ENCODE data around the gene SPRY2. TPM values are rescaled to one million over a fixed set of nuclear protein-coding genes. Genes with fewer than 3 reads are reported as not detected.

SPRY2 gene, protein sequence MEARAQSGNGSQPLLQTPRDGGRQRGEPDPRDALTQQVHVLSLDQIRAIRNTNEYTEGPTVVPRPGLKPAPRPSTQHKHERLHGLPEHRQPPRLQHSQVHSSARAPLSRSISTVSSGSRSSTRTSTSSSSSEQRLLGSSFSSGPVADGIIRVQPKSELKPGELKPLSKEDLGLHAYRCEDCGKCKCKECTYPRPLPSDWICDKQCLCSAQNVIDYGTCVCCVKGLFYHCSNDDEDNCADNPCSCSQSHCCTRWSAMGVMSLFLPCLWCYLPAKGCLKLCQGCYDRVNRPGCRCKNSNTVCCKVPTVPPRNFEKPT
- not detected in 2 replicates for total RNA-seq

DNA sequence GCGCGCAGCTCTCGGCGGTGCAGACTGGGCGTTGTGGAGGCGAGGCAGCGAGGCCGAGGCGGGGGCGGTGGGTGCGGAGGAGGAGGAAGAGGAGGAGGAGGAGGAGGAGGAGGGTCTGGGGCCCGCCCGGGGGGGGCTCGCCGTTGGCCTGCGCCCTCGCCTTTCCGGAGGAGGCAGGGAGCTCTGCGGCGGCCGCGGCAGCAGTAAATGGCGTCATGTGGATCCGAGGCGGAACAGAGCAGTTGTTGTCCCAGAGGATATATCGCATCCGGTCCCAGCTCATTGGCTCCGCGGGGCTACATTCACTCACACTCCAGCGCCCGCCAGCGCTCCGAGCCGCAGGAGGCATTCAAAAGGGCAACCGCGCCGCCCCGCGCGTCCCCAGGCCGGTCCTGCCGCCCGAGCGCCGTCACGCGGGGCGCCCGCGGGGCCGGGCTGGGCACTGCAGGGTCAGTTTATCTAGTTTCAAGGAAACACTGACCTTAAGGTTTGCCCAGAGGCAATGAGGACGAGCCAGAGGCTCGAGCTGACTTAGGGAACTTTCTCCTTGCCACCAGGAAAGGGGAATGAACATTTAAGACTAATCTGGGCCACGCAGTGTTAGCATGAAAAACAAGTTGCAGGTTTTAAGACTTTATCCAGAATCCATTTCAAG, at the start of gene SPRY2:
Gene SPRY2, minus strand, starts transcription at position 26 of the 655 bp plus-strand sequence. CDS start 3,421 bp downstream, outside the sequence.
- intact Hi-C loops (cut with micrococcal nuclease), result loop anchor here (5.0 kb wide), 2 partner anchors 1734 to 1749 kb away; no protein-coding TSS in a partner anchor

DNA sequence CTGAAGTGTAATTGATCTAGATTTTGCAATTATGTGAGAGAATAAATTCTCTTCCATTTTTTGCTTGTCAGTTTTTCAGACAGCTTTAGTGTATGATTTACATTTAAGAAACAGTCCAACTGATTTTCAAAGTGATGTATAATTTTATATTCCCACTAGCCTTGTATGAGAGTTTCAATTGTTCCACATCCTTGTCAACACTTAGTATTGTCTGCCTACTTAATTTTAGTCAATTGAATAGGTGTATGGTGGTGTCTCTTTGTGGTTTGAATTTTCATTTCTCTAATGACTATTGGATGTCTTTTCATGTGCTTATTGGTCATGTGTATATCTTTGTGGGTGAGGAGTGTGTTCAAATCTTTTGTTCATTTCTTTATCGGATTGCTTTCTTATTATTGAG, 49.4 kb upstream of the SPRY2 start:
- intact Hi-C loops (cut with micrococcal nuclease), result no loop called here

DNA sequence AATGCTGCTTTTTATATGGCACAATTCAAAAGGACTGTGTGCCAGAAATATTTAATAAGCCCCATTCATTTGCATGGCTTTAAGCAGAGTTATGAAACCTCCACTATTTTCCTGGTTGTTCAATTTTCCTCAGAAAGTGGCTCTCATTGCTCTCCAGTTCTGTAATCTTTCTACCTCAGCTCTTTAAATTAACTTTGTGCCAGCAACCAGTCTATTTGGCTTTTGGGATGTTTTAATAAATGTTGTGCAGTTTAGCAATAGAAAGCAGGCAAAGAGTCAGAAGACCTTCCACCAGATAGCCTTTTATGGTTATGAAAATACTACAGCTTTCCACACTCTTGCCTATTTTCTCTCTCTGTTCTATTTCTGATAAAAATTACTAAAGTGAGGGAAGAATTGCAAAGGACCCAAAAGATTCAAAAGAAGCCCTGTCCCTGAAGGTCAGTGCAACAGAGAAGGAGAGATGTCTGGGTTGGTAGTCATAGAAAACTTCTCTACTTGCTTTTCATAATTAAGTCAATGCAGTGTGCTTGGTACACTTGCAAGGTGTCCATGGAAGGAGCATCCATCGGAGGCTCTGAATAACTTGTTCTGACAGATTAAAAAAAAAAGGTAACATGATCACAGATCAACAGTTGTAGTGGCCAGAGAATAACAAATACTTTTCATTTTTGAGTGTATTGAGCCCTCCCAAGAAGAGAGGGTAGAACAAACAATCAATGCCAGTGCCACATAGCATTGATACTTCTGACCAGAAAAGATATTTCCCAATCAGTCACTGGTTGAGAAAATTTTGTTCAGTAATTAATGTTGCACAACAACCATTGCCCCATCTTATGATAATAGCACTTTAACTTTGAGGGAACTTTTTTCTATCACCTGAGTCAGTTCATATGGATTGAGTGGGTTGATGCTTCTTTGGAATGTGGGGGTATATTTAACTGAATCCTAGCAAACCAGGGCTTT, 48.4 kb upstream of the SPRY2 start:
- intact Hi-C loops (cut with micrococcal nuclease), result no loop called here

DNA sequence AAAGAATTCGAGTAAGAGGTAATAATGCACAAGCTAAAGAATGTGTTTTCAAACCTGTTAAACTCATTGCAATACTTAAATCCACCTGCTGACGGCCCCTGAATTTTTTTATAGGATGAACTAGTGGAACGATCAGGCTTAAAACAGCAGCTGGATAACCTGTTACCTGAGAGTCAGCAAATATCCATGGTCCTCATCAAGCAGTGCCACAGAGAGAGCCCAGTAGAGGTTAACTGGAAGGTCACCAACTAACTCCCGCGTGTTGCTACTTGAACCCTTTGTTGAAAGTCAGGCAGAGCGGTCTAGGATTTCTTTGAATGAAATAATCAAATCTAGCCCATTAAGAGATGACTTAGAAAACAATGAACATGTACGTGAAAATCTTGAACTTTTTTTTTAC, 47.6 kb upstream of the SPRY2 start:
- intact Hi-C loops (cut with micrococcal nuclease), result no loop called here

DNA sequence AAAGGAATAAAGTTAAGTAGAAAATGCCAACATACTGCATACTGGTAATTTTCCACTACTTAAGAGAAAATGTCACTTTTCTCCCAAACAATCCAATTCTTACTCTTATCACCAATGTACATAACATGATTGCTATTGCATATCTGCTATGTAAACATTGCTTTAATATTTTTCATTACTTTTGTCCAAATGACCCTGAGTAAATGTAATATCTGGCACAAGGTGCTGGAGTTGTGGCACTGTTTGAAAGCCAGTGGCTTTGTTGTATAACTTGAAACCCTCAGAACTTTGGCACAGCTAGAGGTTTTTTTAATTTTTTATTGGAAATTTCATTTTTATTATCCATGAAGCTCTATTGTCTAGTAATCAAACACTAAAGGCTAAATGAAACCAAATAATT, 45.7 kb upstream of the SPRY2 start:
- intact Hi-C loops (cut with micrococcal nuclease), result no loop called here

DNA sequence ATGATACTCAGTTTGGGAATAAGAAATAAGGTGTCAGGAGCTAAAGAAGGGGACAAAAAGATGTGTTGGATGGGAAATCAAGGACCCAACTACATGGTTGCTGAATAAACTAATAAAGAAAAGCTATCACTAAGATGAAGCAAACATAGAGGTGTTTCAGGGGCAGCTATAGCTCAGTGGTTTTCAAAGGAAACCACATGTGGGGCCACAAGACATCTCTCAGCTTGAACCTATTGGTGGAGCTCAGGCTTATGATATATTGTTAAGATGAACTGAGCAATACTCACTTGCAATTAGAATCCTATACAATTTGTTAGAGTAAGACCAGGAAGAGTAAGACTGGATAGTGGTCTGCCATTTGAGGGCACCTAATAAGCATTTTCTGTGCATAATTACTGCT, 45.1 kb upstream of the SPRY2 start:
- intact Hi-C loops (cut with micrococcal nuclease), result no loop called here

DNA sequence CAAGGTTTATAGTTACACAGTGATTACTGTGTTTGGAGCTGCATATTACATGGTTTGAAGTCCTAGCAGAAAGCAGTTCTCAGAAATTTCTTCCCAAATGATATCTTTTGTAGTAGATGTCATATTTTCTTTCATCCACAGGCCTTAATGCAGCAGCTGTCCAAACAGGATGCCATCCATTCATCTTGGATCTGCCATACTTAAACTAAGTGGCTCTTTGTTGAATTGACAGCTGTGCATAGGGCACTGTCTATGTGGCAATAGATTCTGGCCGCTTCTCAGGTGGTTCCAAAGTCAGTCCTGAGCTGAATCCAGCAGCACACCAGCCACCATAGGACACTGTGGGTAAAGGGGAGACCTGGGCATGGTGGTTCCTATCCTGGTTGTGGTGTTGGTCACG, 41.6 kb upstream of the SPRY2 start:
- intact Hi-C loops (cut with micrococcal nuclease), result no loop called here

DNA sequence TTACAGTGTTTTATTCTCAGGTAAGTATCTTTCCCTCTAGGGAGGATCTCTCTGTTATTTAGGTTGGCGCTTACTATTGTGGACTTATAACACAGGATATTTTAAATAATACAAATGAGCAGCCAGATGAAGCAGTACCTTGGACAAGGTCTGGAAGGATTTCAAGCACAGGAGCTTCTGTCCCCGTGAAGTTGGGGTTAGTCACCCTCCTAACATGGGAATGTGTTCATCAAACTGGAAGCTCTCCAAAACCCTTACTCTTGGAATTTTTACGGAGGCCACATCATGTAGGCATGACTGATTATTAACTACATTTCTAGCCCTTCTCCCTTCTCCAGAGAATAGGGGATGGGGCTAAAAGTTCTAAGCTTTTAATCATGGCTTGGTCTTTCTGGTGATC, 38.3 kb upstream of the SPRY2 start:
- intact Hi-C loops (cut with micrococcal nuclease), result no loop called here

DNA sequence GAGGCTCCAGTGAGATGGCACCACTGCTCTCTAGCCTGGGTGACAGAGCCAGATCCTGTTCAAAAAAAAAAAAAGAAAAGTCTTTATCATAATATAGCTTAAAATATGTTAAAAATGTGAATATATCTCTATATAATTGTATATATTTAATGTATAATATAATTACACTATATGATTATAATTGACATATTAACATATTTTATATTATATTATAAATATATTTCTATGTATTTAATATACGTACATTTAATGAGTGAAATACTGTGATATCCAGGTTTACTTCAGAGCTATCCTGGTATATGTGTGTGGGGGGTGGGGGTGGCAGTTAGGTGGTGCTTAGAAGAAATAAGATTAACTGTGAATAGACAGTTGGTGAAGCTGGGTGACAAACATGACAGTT, 35.6 kb upstream of the SPRY2 start:
- intact Hi-C loops (cut with micrococcal nuclease), result no loop called here

DNA sequence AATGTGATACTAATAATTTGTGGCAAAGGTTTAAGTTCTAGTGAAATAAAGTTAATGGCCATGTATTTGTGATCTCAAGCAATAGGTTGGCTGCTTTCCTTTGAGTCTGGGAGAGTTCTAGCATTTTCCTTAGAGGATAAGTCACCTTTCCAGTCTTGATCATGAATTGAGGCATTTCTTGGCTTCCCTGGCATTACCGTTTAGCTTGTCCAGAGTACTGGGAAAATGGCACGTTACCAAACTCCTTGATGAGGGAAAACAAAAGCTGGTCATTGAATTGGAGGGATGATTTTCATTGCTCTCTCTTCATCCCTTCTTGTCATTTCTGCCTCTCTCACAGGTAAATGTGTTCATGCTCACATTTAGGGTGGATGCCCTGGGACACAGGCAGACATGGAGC, 34.0 kb upstream of the SPRY2 start:
- intact Hi-C loops (cut with micrococcal nuclease), result no loop called here

DNA sequence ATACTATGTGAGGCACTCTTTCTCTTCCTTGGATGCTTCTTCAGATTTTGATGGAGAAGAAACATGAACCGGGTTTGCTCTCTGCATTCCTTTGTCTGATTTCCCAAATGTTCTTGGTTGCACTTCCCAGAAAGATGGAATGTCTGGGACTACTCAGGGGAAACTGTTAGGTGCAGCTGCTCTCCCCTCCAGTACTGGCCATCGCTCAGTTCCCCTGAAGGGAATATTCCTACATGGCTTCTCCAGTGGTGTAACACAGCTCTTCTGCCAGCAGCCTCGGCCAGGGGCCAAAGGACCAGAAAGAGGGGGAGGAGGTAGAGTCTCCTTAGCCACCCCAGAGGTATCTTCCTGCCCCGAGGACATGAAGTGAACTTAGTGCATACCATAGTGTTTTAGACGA, 33.5 kb upstream of the SPRY2 start:
- intact Hi-C loops (cut with micrococcal nuclease), result no loop called here

DNA sequence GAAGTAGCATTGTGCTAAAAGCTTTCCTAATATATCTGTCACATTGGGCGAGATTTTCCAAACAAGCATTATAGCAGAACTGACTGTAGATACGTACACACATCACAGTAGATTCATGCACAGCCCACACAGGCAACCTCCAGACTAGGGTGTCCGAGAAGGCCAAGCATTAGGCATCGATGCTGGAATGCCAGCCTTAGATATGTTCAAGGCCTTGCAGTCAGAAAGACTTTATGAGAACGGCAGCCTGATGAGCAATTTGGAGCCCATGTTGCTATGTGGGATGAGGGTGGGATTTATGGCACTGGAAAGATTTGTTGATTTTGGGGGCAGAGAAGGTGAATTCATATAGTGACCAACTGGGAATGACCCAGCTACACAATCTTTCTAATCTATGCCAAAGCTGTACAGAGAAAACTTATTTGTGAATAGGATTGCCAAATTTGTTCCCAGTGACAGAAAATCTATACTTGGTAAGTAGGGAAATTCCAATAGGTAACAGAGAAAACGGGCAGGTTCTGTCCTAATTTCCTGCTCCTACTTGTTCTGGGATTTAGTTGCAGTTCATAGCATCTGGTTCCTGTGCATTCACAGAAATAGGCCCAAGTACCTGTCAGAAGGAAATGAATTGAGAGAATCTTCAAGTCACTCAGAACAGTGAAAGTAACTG, 31.0 kb upstream of the SPRY2 start:
- intact Hi-C loops (cut with micrococcal nuclease), result no loop called here

DNA sequence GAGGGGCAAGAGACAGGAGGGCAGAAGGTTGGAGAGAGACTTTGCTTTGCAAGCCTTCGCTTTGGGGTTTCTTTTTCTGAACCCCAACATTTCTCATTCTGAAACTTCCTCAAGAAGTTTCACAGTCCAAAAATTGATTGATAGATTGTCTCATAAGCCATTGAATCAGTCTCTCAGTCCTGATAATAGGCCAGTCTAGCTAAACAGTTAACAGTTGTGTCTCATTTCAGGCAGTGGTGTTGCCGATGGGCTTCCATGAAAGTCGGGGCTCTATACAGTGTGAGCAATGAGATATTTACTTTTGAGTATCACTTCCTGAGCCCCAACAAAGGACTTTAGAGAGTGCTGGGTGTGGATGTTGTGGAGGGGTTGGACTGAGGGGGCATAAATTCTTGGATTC, 26.5 kb upstream of the SPRY2 start:
- intact Hi-C loops (cut with micrococcal nuclease), result no loop called here

DNA sequence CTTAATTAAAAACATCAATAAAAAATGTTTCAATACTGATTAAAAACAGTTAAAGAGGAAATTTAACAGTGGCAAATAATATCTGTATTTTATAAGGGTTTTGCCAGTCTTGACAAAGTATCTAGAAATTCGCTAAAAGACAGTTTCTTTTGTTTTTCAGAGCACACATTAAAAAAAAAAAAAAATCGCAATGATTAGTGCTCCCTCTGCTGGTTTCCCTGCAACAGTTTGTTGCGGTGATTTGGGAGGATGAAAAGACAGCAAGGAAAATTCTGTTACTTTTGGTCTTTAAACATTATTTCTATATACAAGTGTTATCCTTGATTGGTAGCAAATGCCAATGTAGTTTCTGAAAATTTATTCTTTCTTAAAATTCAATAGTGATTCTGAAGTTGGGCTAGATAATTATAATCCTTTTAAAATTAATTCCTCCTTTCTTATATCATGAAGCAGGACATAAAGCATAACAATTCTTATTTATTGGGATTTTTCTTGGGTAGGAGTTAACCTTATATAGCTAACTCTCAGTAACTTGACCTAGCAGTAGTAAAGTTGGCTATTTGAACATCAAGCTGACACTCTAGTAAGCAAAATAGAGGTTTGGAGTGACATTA, 23.1 kb upstream of the SPRY2 start:
- intact Hi-C loops (cut with micrococcal nuclease), result loop anchor here (2.0 to 5.0 kb wide), 2 partner anchors 21 to 653 kb away; no protein-coding TSS in a partner anchor

DNA sequence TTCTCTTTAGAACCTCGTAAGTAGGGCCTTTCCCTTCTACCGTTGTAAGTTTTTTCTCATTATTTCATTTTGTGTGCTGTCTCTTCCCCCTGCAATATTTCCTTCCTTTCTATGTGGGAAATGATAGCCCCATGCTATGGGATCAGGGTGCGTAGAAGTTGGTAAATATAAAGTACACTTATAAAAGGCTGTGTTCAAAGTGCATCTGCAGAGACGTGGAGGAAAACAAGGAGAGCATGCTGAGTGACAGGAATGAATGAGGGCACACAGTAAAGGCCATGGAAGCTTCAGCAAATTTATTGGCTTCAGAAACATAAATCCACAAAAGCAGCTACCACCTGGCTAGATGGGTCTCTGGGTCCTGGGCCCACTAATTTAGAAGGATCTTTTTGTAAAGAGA, 21.6 kb upstream of the SPRY2 start:
- intact Hi-C loops (cut with micrococcal nuclease), result loop anchor here (2.0 to 5.0 kb wide), 2 partner anchors 20 to 655 kb away; no protein-coding TSS in a partner anchor

DNA sequence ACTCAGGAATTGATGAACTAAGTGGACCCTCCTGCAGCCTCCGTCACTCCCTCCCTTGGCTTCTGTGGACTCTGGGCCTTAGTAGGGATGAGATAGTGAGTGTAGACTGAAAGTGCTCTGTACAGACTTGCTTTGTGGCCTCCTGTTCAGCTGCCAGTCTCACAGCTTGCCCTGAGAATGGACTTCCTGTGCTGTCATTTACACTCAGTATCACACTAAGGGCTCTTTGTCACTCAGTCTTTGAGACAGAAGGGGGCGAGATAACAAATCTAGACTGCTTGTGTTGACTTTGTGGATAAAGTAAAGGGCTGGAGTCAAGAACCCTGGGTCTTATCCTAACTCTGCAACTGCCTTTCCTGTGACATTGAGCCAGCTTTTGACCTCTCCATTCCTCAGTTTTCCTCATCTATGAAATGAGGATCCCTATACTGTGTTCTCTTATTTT, 21.0 kb upstream of the SPRY2 start:
- intact Hi-C loops (cut with micrococcal nuclease), result loop anchor here (2.0 to 5.0 kb wide), 2 partner anchors 19 to 655 kb away; no protein-coding TSS in a partner anchor

DNA sequence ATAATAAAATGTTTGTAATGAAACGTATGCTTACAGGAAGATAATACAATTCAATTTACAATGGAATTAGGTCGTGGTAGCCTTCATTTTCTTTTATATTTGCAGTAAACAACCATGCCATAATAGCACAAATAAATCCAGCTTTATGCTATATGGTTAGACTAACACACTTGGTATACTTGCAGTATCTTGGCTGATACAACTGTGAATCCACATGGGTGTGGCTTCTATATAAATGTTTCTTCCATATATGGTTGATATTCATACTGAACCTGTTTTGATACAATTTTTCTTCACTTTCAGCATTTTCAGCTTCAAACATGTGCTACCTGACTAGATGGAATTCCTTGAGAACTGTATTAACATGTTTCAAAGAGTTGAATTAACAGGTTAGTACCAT, 20.4 kb upstream of the SPRY2 start:
- intact Hi-C loops (cut with micrococcal nuclease), result loop anchor here (5.0 kb wide), 1 partner anchor 656 kb away; no protein-coding TSS in a partner anchor

DNA sequence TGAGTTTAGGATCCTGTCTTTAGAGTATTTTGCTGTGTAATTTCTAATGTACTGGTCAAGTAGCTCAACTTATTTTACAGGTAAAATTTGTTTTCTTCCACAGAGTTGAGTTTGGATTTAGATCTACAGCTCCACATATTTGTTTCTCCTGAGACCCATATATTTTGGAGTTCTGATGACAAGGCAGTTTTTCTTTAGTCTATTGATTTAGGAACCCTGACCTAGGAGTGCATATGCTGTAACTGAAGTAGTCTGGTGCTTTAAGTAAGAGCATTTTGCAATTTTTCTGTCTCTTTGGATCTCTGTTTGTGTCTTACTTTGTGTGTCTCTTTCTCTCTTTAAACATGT, 19.5 kb upstream of the SPRY2 start:
- intact Hi-C loops (cut with micrococcal nuclease), result loop anchor here (5.0 kb wide), 1 partner anchor 657 kb away; no protein-coding TSS in a partner anchor

DNA sequence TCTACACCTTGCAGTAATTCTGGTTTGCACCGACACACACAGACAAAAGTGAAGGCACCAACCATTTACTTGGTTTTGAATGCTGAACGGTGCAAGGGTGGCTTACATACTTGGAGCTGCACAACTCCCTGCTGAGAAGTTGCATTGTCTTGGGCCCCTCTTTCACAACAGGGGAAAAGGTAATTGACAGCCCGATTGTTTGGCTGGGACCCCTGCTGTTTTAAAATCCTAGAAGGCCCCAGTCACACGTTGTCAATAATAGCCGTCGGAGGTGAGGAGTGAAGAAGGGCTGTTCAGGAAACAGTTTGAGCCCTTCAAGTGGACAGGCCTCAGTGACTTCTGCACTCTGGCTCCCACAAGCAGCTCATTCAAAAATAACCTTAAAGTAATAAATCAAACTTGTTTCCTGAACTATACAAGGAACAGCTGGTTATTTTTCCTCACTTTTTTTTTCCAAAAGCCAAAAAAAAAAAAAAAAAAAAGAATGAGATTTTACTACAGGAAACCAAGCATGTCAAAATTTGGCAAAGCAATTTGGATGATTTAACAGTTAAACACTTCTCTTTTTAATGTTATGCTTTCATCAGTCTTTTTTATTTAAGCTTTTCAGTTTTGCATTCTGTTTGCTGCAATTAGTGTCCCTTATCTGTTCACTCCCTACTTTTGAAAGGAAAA, 19.0 kb upstream of the SPRY2 start:
- intact Hi-C loops (cut with micrococcal nuclease), result loop anchor here (5.0 kb wide), 1 partner anchor 657 kb away; no protein-coding TSS in a partner anchor

DNA sequence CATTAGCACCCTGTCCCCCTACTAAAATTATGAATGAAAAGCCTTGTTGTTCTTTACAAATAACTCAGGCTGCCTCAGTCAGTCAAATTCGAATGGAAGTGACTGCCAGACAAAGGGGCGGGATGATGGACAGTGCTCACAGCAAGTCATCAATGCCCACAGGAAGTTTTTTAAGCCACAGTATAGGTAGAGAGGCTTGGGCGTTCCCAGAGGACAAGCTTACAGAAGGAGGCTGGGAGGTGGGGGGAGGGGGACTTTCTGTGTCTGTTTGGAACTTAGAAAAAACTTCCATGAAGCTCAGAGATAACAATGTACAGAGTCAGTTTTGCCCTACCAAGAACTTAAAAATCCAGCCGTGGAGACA, 18.5 kb upstream of the SPRY2 start:
- intact Hi-C loops (cut with micrococcal nuclease), result no loop called here

Measured in T-helper 2 cell treated with Interferon-gamma antibody and Interleukin-4, amounts not matched to agents 100 ng/mL and 5 ng/mL, for 36 hours (primary cell).